ENCODE results near the gene CYTH4.
"Not testable (repeated sequence)": the region's sequence is repeated elsewhere in the genome, so short reads cannot be mapped to it uniquely, and the experiment has no call there.

The CYTH4 gene

GRCh38 chr22:37320726-37321677 is 38.7 kb downstream of the CYTH4 start:
- Histone ChIP-seq H3K36me3 (ENCODE audit: control insufficient read depth in 5 of 5, insufficient read depth in 5 of 5, low read length in 5 of 5) (no peaks in the 10 kb centered on the region), H3K9me3 (ENCODE audit: control insufficient read depth in 5 of 5, low read length in 5 of 5) (no peaks in the 10 kb centered on the region), H3K4me3 (ENCODE audit: low read depth in 1 of 5, low read length in 5 of 5) (no peak overlapping the region), H3K9ac (ENCODE audit: low read length in 5 of 5) (no peak overlapping the region), H3K27ac (ENCODE audit: low read depth, low read length) (no peak overlapping the region), H3K27me3 (ENCODE audit: control insufficient read depth in 5 of 5, insufficient read depth in 4 of 5, low read length in 5 of 5) (peaks cover 13 to 48% (median 45%) of the 10 kb centered on the region in 5 donors), H3K4me1 (ENCODE audit: control insufficient read depth in 5 of 5, insufficient read depth in 5 of 5, low read length in 5 of 5) (no peaks in the 10 kb centered on the region)

GRCh38 chr22:37324340-37325038 is 42.2 kb downstream of the CYTH4 start:
- no peaks in the 10 kb centered on the region for H3K9me3 ChIP-seq (ENCODE audit: control insufficient read depth in 5 of 5, low read length in 5 of 5)
- H3K36me3 ChIP-seq (ENCODE audit: control insufficient read depth in 5 of 5, insufficient read depth in 5 of 5, low read length in 5 of 5) = no peaks in the 10 kb centered on the region
- H3K27ac ChIP-seq (ENCODE audit: low read depth, low read length) = no peak overlapping the region
- H3K4me1 ChIP-seq (ENCODE audit: control insufficient read depth in 5 of 5, insufficient read depth in 5 of 5, low read length in 5 of 5) = no peaks in the 10 kb centered on the region
- H3K9ac ChIP-seq (ENCODE audit: low read length in 5 of 5) = no peak overlapping the region
- peaks cover 13 to 57% (median 50%) of the 10 kb centered on the region in 5 donors for H3K27me3 ChIP-seq (ENCODE audit: control insufficient read depth in 5 of 5, insufficient read depth in 4 of 5, low read length in 5 of 5)
- H3K4me3 ChIP-seq (ENCODE audit: low read depth in 1 of 5, low read length in 5 of 5) = no peak overlapping the region

- Histone ChIP-seq H3K36me3 (ENCODE audit: control insufficient read depth in 5 of 5, insufficient read depth in 5 of 5, low read length in 5 of 5) (no peaks in the 10 kb centered on the region), H3K27me3 (ENCODE audit: control insufficient read depth in 5 of 5, insufficient read depth in 4 of 5, low read length in 5 of 5) (peaks cover 13 to 58% (median 52%) of the 10 kb centered on the region in 5 donors), H3K4me1 (ENCODE audit: control insufficient read depth in 5 of 5, insufficient read depth in 5 of 5, low read length in 5 of 5) (no peaks in the 10 kb centered on the region), H3K9me3 (ENCODE audit: control insufficient read depth in 5 of 5, low read length in 5 of 5) (no peaks in the 10 kb centered on the region), H3K9ac (ENCODE audit: low read length in 5 of 5) (no peak overlapping the region), H3K27ac (ENCODE audit: low read depth, low read length) (no peak overlapping the region), H3K4me3 (ENCODE audit: low read depth in 1 of 5, low read length in 5 of 5) (no peak overlapping the region)
Observed at GRCh38 chr22:37325039-37325395, 42.7 kb downstream of the CYTH4 start.

- Histone ChIP-seq H3K4me3 (ENCODE audit: low read depth in 1 of 5, low read length in 5 of 5) (no peak overlapping the region), H3K27ac (ENCODE audit: low read depth, low read length) (no peak overlapping the region), H3K9me3 (ENCODE audit: control insufficient read depth in 5 of 5, low read length in 5 of 5) (no peaks in the 10 kb centered on the region), H3K36me3 (ENCODE audit: control insufficient read depth in 5 of 5, insufficient read depth in 5 of 5, low read length in 5 of 5) (no peaks in the 10 kb centered on the region), H3K4me1 (ENCODE audit: control insufficient read depth in 5 of 5, insufficient read depth in 5 of 5, low read length in 5 of 5) (no peaks in the 10 kb centered on the region), H3K27me3 (ENCODE audit: control insufficient read depth in 5 of 5, insufficient read depth in 4 of 5, low read length in 5 of 5) (peaks cover 22 to 66% (median 61%) of the 10 kb centered on the region in 5 donors), H3K9ac (ENCODE audit: low read length in 5 of 5) (no peak overlapping the region)
Observed at GRCh38 chr22:37326726-37327125, 44.4 kb downstream of the CYTH4 start.

DNA sequence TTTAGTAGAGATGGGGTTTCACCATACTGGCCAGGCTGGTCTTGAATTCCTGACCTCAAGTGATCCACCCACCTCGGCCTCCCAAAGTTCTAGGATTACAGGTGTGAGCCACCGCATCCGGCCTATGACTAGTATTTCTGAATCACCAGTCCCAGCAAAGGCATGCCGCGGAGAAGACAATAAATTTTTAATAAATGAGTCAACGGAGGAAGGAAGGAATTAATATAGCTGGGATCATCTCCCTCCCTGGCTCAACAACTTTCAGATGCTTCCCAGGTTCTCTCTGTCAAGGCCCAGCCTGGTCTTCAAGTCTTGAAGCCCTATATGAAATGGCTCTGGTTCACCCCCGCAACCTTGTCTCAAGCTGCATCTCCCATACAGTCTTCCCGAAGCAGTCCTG is 45.7 kb downstream of the CYTH4 start:
- Histone ChIP-seq H3K27me3 (ENCODE audit: control insufficient read depth in 5 of 5, insufficient read depth in 4 of 5, low read length in 5 of 5) (peaks cover 32 to 73% (median 70%) of the 10 kb centered on the region in 5 donors), H3K9ac (ENCODE audit: low read length in 5 of 5) (no peak overlapping the region), H3K9me3 (ENCODE audit: control insufficient read depth in 5 of 5, low read length in 5 of 5) (no peaks in the 10 kb centered on the region), H3K36me3 (ENCODE audit: control insufficient read depth in 5 of 5, insufficient read depth in 5 of 5, low read length in 5 of 5) (no peaks in the 10 kb centered on the region), H3K4me1 (ENCODE audit: control insufficient read depth in 5 of 5, insufficient read depth in 5 of 5, low read length in 5 of 5) (no peaks in the 10 kb centered on the region), H3K27ac (ENCODE audit: low read depth, low read length) (no peak overlapping the region), H3K4me3 (ENCODE audit: low read depth in 1 of 5, low read length in 5 of 5) (no peak overlapping the region)

GRCh38 chr22:37328538-37329237 is 46.4 kb downstream of the CYTH4 start:
- H3K4me3 ChIP-seq (ENCODE audit: low read depth in 1 of 5, low read length in 5 of 5); H3K9ac ChIP-seq (ENCODE audit: low read length in 5 of 5); H3K36me3 ChIP-seq (ENCODE audit: control insufficient read depth in 5 of 5, insufficient read depth in 5 of 5, low read length in 5 of 5); H3K9me3 ChIP-seq (ENCODE audit: control insufficient read depth in 5 of 5, low read length in 5 of 5); H3K4me1 ChIP-seq (ENCODE audit: control insufficient read depth in 5 of 5, insufficient read depth in 5 of 5, low read length in 5 of 5); H3K27ac ChIP-seq (ENCODE audit: low read depth, low read length): not testable (repeated sequence)
- H3K27me3 ChIP-seq (ENCODE audit: control insufficient read depth in 5 of 5, insufficient read depth in 4 of 5, low read length in 5 of 5) = peaks cover 34 to 74% (median 72%) of the 10 kb centered on the region in 5 donors

DNA sequence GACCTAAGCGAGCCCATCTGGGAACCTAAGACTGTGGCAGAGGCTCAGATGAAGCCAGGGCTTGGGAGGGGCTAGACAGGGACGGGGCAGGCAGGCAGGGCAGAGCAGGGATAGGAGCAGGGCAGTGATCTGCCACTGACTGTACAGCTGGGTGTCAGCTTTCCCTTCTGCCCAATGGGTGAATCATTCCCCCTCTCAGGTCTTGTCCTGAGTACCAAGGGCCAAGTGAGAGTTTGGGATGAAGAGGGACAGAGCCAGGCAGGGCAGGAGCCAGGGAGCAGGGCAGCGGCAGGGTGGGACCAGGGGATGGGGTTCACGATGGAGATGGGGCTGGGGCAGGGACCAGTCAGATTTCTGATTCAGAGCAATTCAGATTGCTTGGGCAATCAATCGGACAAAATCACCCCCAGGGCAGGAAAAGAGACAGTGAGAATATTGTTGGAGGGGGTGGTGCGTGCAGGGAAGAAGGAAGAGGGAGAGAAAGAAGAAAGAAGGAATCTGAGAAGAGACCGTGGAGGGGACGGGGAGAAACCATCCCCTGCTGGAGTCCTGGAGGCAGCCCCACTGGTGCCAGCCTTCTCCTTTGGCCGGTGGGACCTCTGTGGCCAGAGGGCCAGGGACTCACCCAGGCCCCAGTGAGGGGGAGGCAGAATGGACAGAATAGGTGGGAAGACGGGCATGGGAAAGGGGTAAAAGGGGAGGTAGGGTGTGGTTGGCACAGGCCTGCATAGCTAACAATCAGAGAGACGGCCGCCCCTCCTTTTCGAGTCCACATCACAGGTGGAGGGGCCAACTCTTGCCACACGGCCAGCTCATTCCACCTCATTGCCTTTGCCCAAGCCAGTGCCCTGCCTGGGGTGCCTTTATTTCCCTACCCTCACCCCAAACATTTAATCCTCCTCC is 47.2 kb downstream of the CYTH4 start:
- Histone ChIP-seq H3K27ac (ENCODE audit: low read depth, low read length) (no peak overlapping the region), H3K9ac (ENCODE audit: low read length in 5 of 5) (no peak overlapping the region), H3K4me1 (ENCODE audit: control insufficient read depth in 5 of 5, insufficient read depth in 5 of 5, low read length in 5 of 5) (no peaks in the 10 kb centered on the region), H3K4me3 (ENCODE audit: low read depth in 1 of 5, low read length in 5 of 5) (no peak overlapping the region), H3K27me3 (ENCODE audit: control insufficient read depth in 5 of 5, insufficient read depth in 4 of 5, low read length in 5 of 5) (peaks cover 29 to 73% (median 72%) of the 10 kb centered on the region in 5 donors), H3K9me3 (ENCODE audit: control insufficient read depth in 5 of 5, low read length in 5 of 5) (no peaks in the 10 kb centered on the region), H3K36me3 (ENCODE audit: control insufficient read depth in 5 of 5, insufficient read depth in 5 of 5, low read length in 5 of 5) (no peaks in the 10 kb centered on the region)

GRCh38 chr22:37330200-37331033 is 48.1 kb downstream of the CYTH4 start:
- no peaks in the 10 kb centered on the region for H3K4me1 ChIP-seq (ENCODE audit: control insufficient read depth in 5 of 5, insufficient read depth in 5 of 5, low read length in 5 of 5)
- no peaks in the 10 kb centered on the region for H3K9me3 ChIP-seq (ENCODE audit: control insufficient read depth in 5 of 5, low read length in 5 of 5)
- no peak overlapping the region for H3K27ac ChIP-seq (ENCODE audit: low read depth, low read length)
- no peaks in the 10 kb centered on the region for H3K36me3 ChIP-seq (ENCODE audit: control insufficient read depth in 5 of 5, insufficient read depth in 5 of 5, low read length in 5 of 5)
- no peak overlapping the region for H3K4me3 ChIP-seq (ENCODE audit: low read depth in 1 of 5, low read length in 5 of 5)
- H3K9ac ChIP-seq (ENCODE audit: low read length in 5 of 5) = no peak overlapping the region
- peaks cover 37 to 74% (median 73%) of the 10 kb centered on the region in 5 donors for H3K27me3 ChIP-seq (ENCODE audit: control insufficient read depth in 5 of 5, insufficient read depth in 4 of 5, low read length in 5 of 5)

DNA sequence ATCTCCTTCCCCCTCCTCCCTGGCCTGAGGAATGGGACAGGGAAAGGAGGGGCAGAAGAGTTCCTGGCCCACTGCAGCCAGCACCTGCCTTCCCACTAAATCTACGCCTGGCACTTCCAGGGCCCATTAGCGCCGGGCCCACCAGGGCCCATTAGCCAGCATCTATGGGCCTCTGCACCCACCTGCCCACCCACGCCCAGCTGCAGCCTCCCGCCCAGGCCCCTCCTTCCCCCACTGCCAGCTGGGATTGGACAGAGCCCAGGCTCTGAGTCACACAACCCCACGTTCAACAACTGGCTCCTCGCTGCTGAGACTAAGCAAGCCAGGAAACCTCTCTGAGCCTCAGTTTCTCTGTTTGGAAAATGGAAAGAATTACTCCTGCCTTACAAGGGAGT is 48.7 kb downstream of the CYTH4 start:
- Histone ChIP-seq H3K9me3 (ENCODE audit: control insufficient read depth in 5 of 5, low read length in 5 of 5) (no peaks in the 10 kb centered on the region), H3K27me3 (ENCODE audit: control insufficient read depth in 5 of 5, insufficient read depth in 4 of 5, low read length in 5 of 5) (peaks cover 38 to 78% (median 77%) of the 10 kb centered on the region in 5 donors), H3K27ac (ENCODE audit: low read depth, low read length) (no peak overlapping the region)

More for the DNA sequence above, 48.7 kb downstream of the CYTH4 start:
- Histone ChIP-seq H3K36me3 (ENCODE audit: control insufficient read depth in 5 of 5, insufficient read depth in 5 of 5, low read length in 5 of 5) (no peaks in the 10 kb centered on the region), H3K4me3 (ENCODE audit: low read depth in 1 of 5, low read length in 5 of 5) (no peak overlapping the region), H3K9ac (ENCODE audit: low read length in 5 of 5) (no peak overlapping the region), H3K4me1 (ENCODE audit: control insufficient read depth in 5 of 5, insufficient read depth in 5 of 5, low read length in 5 of 5) (no peaks in the 10 kb centered on the region)
